ENCODE data around the gene ALKBH8. TPM values are rescaled to one million over a fixed set of nuclear protein-coding genes. Genes with fewer than 3 reads are reported as not detected.

The ALKBH8 gene
- total RNA-seq, 1 donor from 2014 or later: 6.4 TPM

- Mint-ChIP-seq H3K4me3 (ENCODE audit: unreplicated experiment) (no peak overlapping the region), H3K4me1 (ENCODE audit: low read depth, unreplicated experiment) (peaks cover 10% of the 10 kb centered on the region), H3K36me3 (ENCODE audit: unreplicated experiment) (no peaks in the 10 kb centered on the region), H3K27me3 (ENCODE audit: unreplicated experiment) (no peaks in the 10 kb centered on the region), H3K9me3 (ENCODE audit: unreplicated experiment) (no peaks in the 10 kb centered on the region), H3K27ac (ENCODE audit: unreplicated experiment) (no peak overlapping the region)
- TF ChIP-seq CTCF (IDR thresholded peaks at IDR 0.05; ENCODE audit: partially characterized antibody, unreplicated experiment): no peak
- DNase-seq: no peak
These were observed 3.8 kb downstream of the ALKBH8 start for GRCh38 chr11:107561688-107562087.

GRCh38 chr11:107550304-107550703, 15.2 kb downstream of the ALKBH8 start:
- Mint-ChIP-seq H3K4me3 (ENCODE audit: unreplicated experiment) (no peak overlapping the region), H3K4me1 (ENCODE audit: low read depth, unreplicated experiment) (peaks cover 6% of the 10 kb centered on the region), H3K9me3 (ENCODE audit: unreplicated experiment) (no peaks in the 10 kb centered on the region), H3K27me3 (ENCODE audit: unreplicated experiment) (no peaks in the 10 kb centered on the region), H3K27ac (ENCODE audit: unreplicated experiment) (no peak overlapping the region), H3K36me3 (ENCODE audit: unreplicated experiment) (no peaks in the 10 kb centered on the region)
- no peak for TF ChIP-seq CTCF (IDR thresholded peaks at IDR 0.05; ENCODE audit: partially characterized antibody, unreplicated experiment)
- no peak for DNase-seq

GRCh38 chr11:107549954-107550285, 15.6 kb downstream of the ALKBH8 start:
- H3K4me3 Mint-ChIP-seq (ENCODE audit: unreplicated experiment): no peak overlapping the region
- no peak for DNase-seq
- H3K9me3 Mint-ChIP-seq (ENCODE audit: unreplicated experiment): no peaks in the 10 kb centered on the region
- TF ChIP-seq CTCF (IDR thresholded peaks at IDR 0.05; ENCODE audit: partially characterized antibody, unreplicated experiment): no peak
- no peak overlapping the region for H3K27ac Mint-ChIP-seq (ENCODE audit: unreplicated experiment)
- peaks cover 6% of the 10 kb centered on the region for H3K4me1 Mint-ChIP-seq (ENCODE audit: low read depth, unreplicated experiment)
- no peaks in the 10 kb centered on the region for H3K27me3 Mint-ChIP-seq (ENCODE audit: unreplicated experiment)
- H3K36me3 Mint-ChIP-seq (ENCODE audit: unreplicated experiment): no peaks in the 10 kb centered on the region

- Mint-ChIP-seq H3K36me3 (ENCODE audit: unreplicated experiment) (no peaks in the 10 kb centered on the region), H3K27me3 (ENCODE audit: unreplicated experiment) (no peaks in the 10 kb centered on the region), H3K9me3 (ENCODE audit: unreplicated experiment) (no peaks in the 10 kb centered on the region), H3K4me3 (ENCODE audit: unreplicated experiment) (no peak overlapping the region), H3K4me1 (ENCODE audit: low read depth, unreplicated experiment) (peaks cover 6% of the 10 kb centered on the region), H3K27ac (ENCODE audit: unreplicated experiment) (no peak overlapping the region)
- peak; percentile 81 for TF ChIP-seq CTCF (IDR thresholded peaks at IDR 0.05; ENCODE audit: partially characterized antibody, unreplicated experiment)
- DNase-seq: no peak
These were observed 16.1 kb downstream of the ALKBH8 start for GRCh38 chr11:107549253-107549953.

- Mint-ChIP-seq H3K27me3 (ENCODE audit: unreplicated experiment) (no peaks in the 10 kb centered on the region), H3K27ac (ENCODE audit: unreplicated experiment) (no peak overlapping the region), H3K4me3 (ENCODE audit: unreplicated experiment) (no peak overlapping the region), H3K4me1 (ENCODE audit: low read depth, unreplicated experiment) (peaks cover 6% of the 10 kb centered on the region), H3K36me3 (ENCODE audit: unreplicated experiment) (no peaks in the 10 kb centered on the region), H3K9me3 (ENCODE audit: unreplicated experiment) (no peaks in the 10 kb centered on the region)
- TF ChIP-seq CTCF (IDR thresholded peaks at IDR 0.05; ENCODE audit: partially characterized antibody, unreplicated experiment): no peak
- DNase-seq: no peak
These were observed 17.6 kb downstream of the ALKBH8 start for GRCh38 chr11:107547961-107548360.

Data from glutamatergic neuron (in vitro differentiated cells).